Panc1 (cell line): ENCODE measurements around the gene MAPK10. TPM values are rescaled to one million over a fixed set of nuclear protein-coding genes. Genes with fewer than 3 reads are reported as not detected.

Experiments used
- ATAC-seq: fragments of 200-7000 bp; cut with Tn5 transposase; 2 replicates; pipeline ENCODE4 v1.9.1; 2020; ENCODE audit warnings: mild to moderate bottlenecking, moderate library complexity
- BruUV-seq: library from RNA; stranded (reverse); fragments of 400-500 nt; replicated peaks from 2 replicates; lab custom pipeline; 2021; lab: Mats Ljungman, UMichigan
- CTCF ChIA-PET: fragments of 300-600 bp; sonication (Branson Sonifier 250); formaldehyde crosslinking; loops from one replicate; lab custom pipeline; 2022; ENCODE audit warnings: antibody characterized with exemption; lab: Charles Lee
- POLR2A ChIA-PET: fragments of 300-600 bp; sonication (Branson Sonifier 250); formaldehyde crosslinking; loops from one replicate; lab custom pipeline; 2022; ENCODE audit warnings: antibody characterized with exemption; lab: Charles Lee
- DNase-seq: peaks from one replicate; pipeline ENCODE4 v3.0.0-alpha.2; 2010; ENCODE audit warnings: low read depth, low spot score
- H3K27ac ChIP-seq: 2 replicates; pipeline ENCODE4 v1.5.1; 2011; ENCODE audit warnings: mild to moderate bottlenecking, low read length, inconsistent platforms
- H3K27me3 ChIP-seq: fragments of 200-500 bp; sonication (Bioruptor generic); 2 replicates; pipeline ENCODE4 v1.6.0; 2014; ENCODE audit warnings: low read length, inconsistent platforms; ENCODE audit not compliant: control insufficient read depth, insufficient read depth
- H3K36me3 ChIP-seq: fragments of 200-500 bp; sonication (Bioruptor generic); 2 replicates; pipeline ENCODE4 v1.5.1; 2014; ENCODE audit warnings: inconsistent platforms, mild to moderate bottlenecking, low read length, moderate library complexity; ENCODE audit not compliant: control insufficient read depth, insufficient read depth
- H3K4me1 ChIP-seq: 2 replicates; pipeline ENCODE4 v1.5.1; 2011; ENCODE audit warnings: inconsistent platforms, mild to moderate bottlenecking, low read length, moderate library complexity; ENCODE audit not compliant: control insufficient read depth, insufficient read depth
- H3K4me3 ChIP-seq, 2 experiments: 2 replicates each; pipeline ENCODE4 v1.5.1; 2011 to 2012; ENCODE audit warnings: low read depth in 2 of 2, low read length in 2 of 2, mild to moderate bottlenecking in 2 of 2, inconsistent platforms in 1 of 2, moderate library complexity in 1 of 2
- H3K9me3 ChIP-seq: fragments of 200-500 bp; sonication (Bioruptor generic); 2 replicates; pipeline ENCODE4 v1.5.1; 2014; ENCODE audit warnings: low read depth, mild to moderate bottlenecking, inconsistent platforms, low read length, moderate library complexity; ENCODE audit not compliant: control insufficient read depth, insufficient read depth
- CTCF ChIP-seq: fragments of 450-650 bp; IDR thresholded peaks from 2 replicates; pipeline ENCODE4 v1.5.1; 2017; ENCODE audit warnings: mild to moderate bottlenecking
- POLR2AphosphoS5 ChIP-seq: IDR thresholded peaks from 2 replicates; pipeline ENCODE4 v1.6.1; 2012; ENCODE audit warnings: mild to moderate bottlenecking, low read depth, low read length, moderate library complexity
- REST ChIP-seq, 2 experiments: IDR thresholded peaks; 2 replicates each; pipeline ENCODE4 v1.6.1; 2011 to 2012; ENCODE audit warnings: low read depth in 2 of 2, control low read depth in 1 of 2, low read length in 1 of 2, mild to moderate bottlenecking in 1 of 2, moderate library complexity in 1 of 2; ENCODE audit not compliant: insufficient read depth in 1 of 2
- SIN3A ChIP-seq: IDR thresholded peaks from 2 replicates; pipeline ENCODE4 v1.6.1; 2012; ENCODE audit warnings: low read depth, mild to moderate bottlenecking, low read length, moderate library complexity, borderline replicate concordance; ENCODE audit not compliant: insufficient read depth
- TCF7L2 ChIP-seq: IDR thresholded peaks from 2 replicates; pipeline ENCODE4 v1.6.1; 2011; ENCODE audit warnings: mild to moderate bottlenecking, low read depth, low read length, inconsistent platforms
- in situ Hi-C: cut with HindIII; loops from 2 replicates; pipeline ENCODE4 v1.10.0; 2016; ENCODE audit warnings: low sequenced_read_pairs, low pct_unique_long_range_greater_than_20kb
- intact Hi-C: fragments of 100-400 bp; cut with micrococcal nuclease; formaldehyde crosslinking; loops from one replicate; pipeline ENCODE4 v1.10.0; 2022; ENCODE audit not compliant: unreplicated experiment
- total RNA-seq: library from RNA; stranded (reverse); gene quantifications from one replicate; pipeline ENCODE4 v1.2.1, GENCODE V29; 2021; ENCODE audit not compliant: unreplicated experiment

The MAPK10 gene
- total RNA-seq, 1 experiment from 2014 or later, result 0.85 TPM

GRCh38 chr4:86107112-86107511 is 252.7 kb downstream of the MAPK10 start:
- no TSS peak for BruUV-seq
- ATAC-seq, result no peak
- Histone ChIP-seq H3K4me3 (no peak overlapping the region), H3K36me3 (no peaks in the 10 kb centered on the region), H3K4me1 (no peaks in the 10 kb centered on the region), H3K9me3 (no peaks in the 10 kb centered on the region), H3K27me3 (no peaks in the 10 kb centered on the region), H3K27ac (no peak overlapping the region)
- no peak for DNase-seq
- ChIA-PET CTCF (no interaction called here), POLR2A (no interaction called here)
- intact Hi-C loops (no loop called here), in situ Hi-C loops (no loop called here)
- TF ChIP-seq CTCF (no peak), POLR2AphosphoS5 (no peak), TCF7L2 (no peak), REST (IDR thresholded peaks at IDR 0.05; ENCODE audit: insufficient read depth in 1 of 2, low read depth in 2 of 2, low read length in 1 of 2) (no peak), SIN3A (no peak)

- DNase-seq, result no peak
- H3K4me1 ChIP-seq, result no peaks in the 10 kb centered on the region
- no peak overlapping the region for H3K27ac ChIP-seq
- ChIA-PET CTCF (no interaction called here), POLR2A (no interaction called here)
- H3K4me3 ChIP-seq, result no peak overlapping the region
- intact Hi-C loops (no loop called here), in situ Hi-C loops (no loop called here)
- no peak for ATAC-seq
- H3K9me3 ChIP-seq, result no peaks in the 10 kb centered on the region
- no peak for TF ChIP-seq TCF7L2
- TF ChIP-seq REST (IDR thresholded peaks at IDR 0.05; ENCODE audit: insufficient read depth in 1 of 2, low read depth in 2 of 2, low read length in 1 of 2), result no peak
- TF ChIP-seq CTCF, result no peak
- no peak for TF ChIP-seq POLR2AphosphoS5
- no peak for TF ChIP-seq SIN3A
- no TSS peak for BruUV-seq
- no peaks in the 10 kb centered on the region for H3K36me3 ChIP-seq
- no peaks in the 10 kb centered on the region for H3K27me3 ChIP-seq
Measured at GRCh38 chr4:86106475-86106874, 253.4 kb downstream of the MAPK10 start.
